Glomerular visceral epithelial cell (primary cell): ENCODE data around the gene WDR35.
"Not testable (repeated sequence)": the region's sequence is repeated elsewhere in the genome, so short reads cannot be mapped to it uniquely, and the experiment has no call there.

Source experiments
- DNase-seq: peaks from one replicate; pipeline ENCODE4 v3.0.0-alpha.2; 2016; ENCODE audit errors: extremely low spot score

WDR35 gene

GRCh38 chr2:19894134-19894792 lies 95.6 kb downstream of the WDR35 start:
- DNase-seq, result no peak

GRCh38 chr2:19893520-19894133 lies 96.3 kb downstream of the WDR35 start:
- DNase-seq, result no peak

GRCh38 chr2:19891971-19892370 lies 97.9 kb downstream of the WDR35 start:
- DNase-seq, result not testable (repeated sequence)

GRCh38 chr2:19890104-19890503 lies 99.8 kb downstream of the WDR35 start:
- no peak for DNase-seq

GRCh38 chr2:19888831-19889230 lies 101.1 kb downstream of the WDR35 start:
- no peak for DNase-seq

GRCh38 chr2:19887510-19887909 lies 102.4 kb downstream of the WDR35 start:
- DNase-seq, result no peak

GRCh38 chr2:19886261-19886660 lies 103.6 kb downstream of the WDR35 start:
- no peak for DNase-seq

- DNase-seq, result no peak
These were observed 104.1 kb downstream of the WDR35 start for GRCh38 chr2:19885791-19886190.

GRCh38 chr2:19883971-19884720 lies 105.8 kb downstream of the WDR35 start:
- no peak for DNase-seq

GRCh38 chr2:19883486-19883885 lies 106.4 kb downstream of the WDR35 start:
- DNase-seq, result no peak

- no peak for DNase-seq
These were observed 107.6 kb downstream of the WDR35 start for GRCh38 chr2:19882286-19882685.

- DNase-seq, result no peak
These were observed 108.0 kb downstream of the WDR35 start for GRCh38 chr2:19881908-19882265.

GRCh38 chr2:19881221-19881907 lies 108.5 kb downstream of the WDR35 start:
- DNase-seq, result no peak

- DNase-seq, result not testable (repeated sequence)
These were observed 109.7 kb downstream of the WDR35 start for GRCh38 chr2:19880191-19880590.

GRCh38 chr2:19879120-19879519 lies 110.8 kb downstream of the WDR35 start:
- no peak for DNase-seq

GRCh38 chr2:19878268-19879046 lies 111.4 kb downstream of the WDR35 start:
- DNase-seq, result no peak

- DNase-seq, result no peak
These were observed 113.2 kb downstream of the WDR35 start for GRCh38 chr2:19876751-19877150.

GRCh38 chr2:19875280-19875679 lies 114.6 kb downstream of the WDR35 start:
- DNase-seq, result no peak

GRCh38 chr2:19874726-19875125 lies 115.2 kb downstream of the WDR35 start:
- DNase-seq, result no peak

- no peak for DNase-seq
These were observed 116.9 kb downstream of the WDR35 start for GRCh38 chr2:19873014-19873413.

GRCh38 chr2:19872302-19872701 lies 117.6 kb downstream of the WDR35 start:
- DNase-seq, result no peak

- no peak for DNase-seq
These were observed 118.1 kb downstream of the WDR35 start for GRCh38 chr2:19871836-19872235.
